MM.1S (cell line): ENCODE data around the gene AHCYL1.

Experiments
- DNase-seq: peaks from one replicate; pipeline ENCODE4 v3.0.0-alpha.2; 2015
- H2AFZ ChIP-seq: fragments of 300-600 bp; sonication (generic); 2 replicates; pipeline ENCODE4 v1.6.0; 2016; ENCODE audit warnings: antibody characterized with exemption, low read length
- H3F3A ChIP-seq: fragments of 300-600 bp; sonication (generic); 2 replicates; pipeline ENCODE4 v1.6.1; 2016; ENCODE audit warnings: mild to moderate bottlenecking, antibody characterized with exemption, low read length, moderate library complexity, mixed read lengths; ENCODE audit not compliant: insufficient read depth
- H3K27ac ChIP-seq: fragments of 300-600 bp; sonication (generic); 2 replicates; pipeline ENCODE4 v1.5.1; 2016; ENCODE audit warnings: mild to moderate bottlenecking, low read length
- H3K27me3 ChIP-seq: fragments of 300-600 bp; sonication (generic); replicated peaks from 2 replicates; pipeline ENCODE4 v1.6.0; 2016; ENCODE audit warnings: low read length; ENCODE audit not compliant: insufficient read depth
- H3K36me3 ChIP-seq: fragments of 300-600 bp; sonication (generic); replicated peaks from 2 replicates; pipeline ENCODE4 v1.6.1; 2016; ENCODE audit warnings: mild to moderate bottlenecking, low read length, mixed read lengths; ENCODE audit not compliant: insufficient read depth
- H3K4me1 ChIP-seq: fragments of 300-600 bp; sonication (generic); 2 replicates; pipeline ENCODE4 v1.6.1; 2016; ENCODE audit warnings: low read length, mixed read lengths
- H3K4me2 ChIP-seq: fragments of 300-600 bp; sonication (generic); 2 replicates; pipeline ENCODE4 v1.6.0; 2016; ENCODE audit warnings: low read depth, low read length
- H3K4me3 ChIP-seq: fragments of 300-600 bp; sonication (generic); 2 replicates; pipeline ENCODE4 v1.5.1; 2016; ENCODE audit warnings: low read length, mixed read lengths
- H3K79me2 ChIP-seq: fragments of 300-600 bp; sonication (generic); 2 replicates; pipeline ENCODE4 v1.6.1; 2016; ENCODE audit warnings: mixed run types, low read length, mixed read lengths
- H3K9ac ChIP-seq: fragments of 300-600 bp; sonication (generic); 2 replicates; pipeline ENCODE4 v1.6.1; 2016; ENCODE audit warnings: low read length, mixed read lengths
- H3K9me2 ChIP-seq: fragments of 300-600 bp; sonication (generic); replicated peaks from 2 replicates; pipeline ENCODE4 v1.6.1; 2016; ENCODE audit warnings: mild to moderate bottlenecking, low read length, mixed read lengths; ENCODE audit not compliant: insufficient read depth
- H3K9me3 ChIP-seq: fragments of 300-600 bp; sonication (generic); replicated peaks from 2 replicates; pipeline ENCODE4 v1.6.1; 2016; ENCODE audit warnings: mild to moderate bottlenecking, low read length, mixed read lengths; ENCODE audit not compliant: insufficient read depth
- H4K20me1 ChIP-seq: fragments of 300-600 bp; sonication (generic); 2 replicates; pipeline ENCODE4 v1.6.1; 2016; ENCODE audit warnings: mild to moderate bottlenecking, low read length, moderate library complexity, mixed read lengths; ENCODE audit not compliant: insufficient read depth
- EZH2 ChIP-seq: fragments of 300-600 bp; sonication (generic); optimal IDR thresholded peaks from 2 replicates; pipeline ENCODE3; 2017; ENCODE audit warnings: low read depth, mild to moderate bottlenecking, antibody characterized with exemption, low read length, mixed read lengths
- EZH2phosphoT487 ChIP-seq: fragments of 300-600 bp; sonication (generic); IDR thresholded peaks from 2 replicates; pipeline ENCODE4 v1.6.1; 2018; ENCODE audit warnings: antibody characterized with exemption, low read length
- TF ChIP-seq, protein P1 (sequence below): fragments of 300-600 bp; sonication (generic); IDR thresholded peaks from 2 replicates; pipeline ENCODE4 v1.5.1; 2016; ENCODE audit warnings: antibody characterized with exemption, low read length, mixed read lengths

Gene AHCYL1

DNA sequence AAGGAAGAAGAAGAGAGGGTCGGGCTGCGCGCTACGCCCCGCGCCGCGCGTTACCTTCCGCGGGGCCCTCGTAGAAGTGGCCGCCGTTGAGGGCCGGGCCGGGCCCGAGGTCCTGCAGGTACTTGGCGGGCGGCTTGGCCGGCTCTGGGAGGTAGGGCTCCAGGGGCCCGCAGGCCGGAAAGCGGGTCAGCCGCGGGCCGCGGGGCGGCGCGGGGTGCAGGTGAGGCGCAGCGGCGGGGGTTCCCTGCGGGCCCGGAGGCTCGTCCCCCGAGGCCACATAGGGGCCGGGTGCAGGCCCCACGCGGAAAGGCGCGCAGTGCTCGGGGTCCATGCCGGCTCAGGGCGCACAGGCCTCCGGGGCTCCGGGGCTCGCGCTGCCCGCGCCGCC is 85.7 kb downstream of the AHCYL1 start:
- Histone ChIP-seq H3K27ac (no peak overlapping the region), H3K4me1 (no peaks in the 10 kb centered on the region), H3K27me3 (no peaks in the 10 kb centered on the region), H3K9ac (no peak overlapping the region), H4K20me1 (no peaks in the 10 kb centered on the region), H3K4me3 (no peak overlapping the region), H3K36me3 (no peaks in the 10 kb centered on the region), H3K79me2 (no peaks in the 10 kb centered on the region), H3K4me2 (no peak overlapping the region), H3K9me2 (no peaks in the 10 kb centered on the region), H2AFZ (no peak overlapping the region), H3K9me3 (no peaks in the 10 kb centered on the region), H3F3A (no peaks in the 10 kb centered on the region)
- TF ChIP-seq, protein P1, sequence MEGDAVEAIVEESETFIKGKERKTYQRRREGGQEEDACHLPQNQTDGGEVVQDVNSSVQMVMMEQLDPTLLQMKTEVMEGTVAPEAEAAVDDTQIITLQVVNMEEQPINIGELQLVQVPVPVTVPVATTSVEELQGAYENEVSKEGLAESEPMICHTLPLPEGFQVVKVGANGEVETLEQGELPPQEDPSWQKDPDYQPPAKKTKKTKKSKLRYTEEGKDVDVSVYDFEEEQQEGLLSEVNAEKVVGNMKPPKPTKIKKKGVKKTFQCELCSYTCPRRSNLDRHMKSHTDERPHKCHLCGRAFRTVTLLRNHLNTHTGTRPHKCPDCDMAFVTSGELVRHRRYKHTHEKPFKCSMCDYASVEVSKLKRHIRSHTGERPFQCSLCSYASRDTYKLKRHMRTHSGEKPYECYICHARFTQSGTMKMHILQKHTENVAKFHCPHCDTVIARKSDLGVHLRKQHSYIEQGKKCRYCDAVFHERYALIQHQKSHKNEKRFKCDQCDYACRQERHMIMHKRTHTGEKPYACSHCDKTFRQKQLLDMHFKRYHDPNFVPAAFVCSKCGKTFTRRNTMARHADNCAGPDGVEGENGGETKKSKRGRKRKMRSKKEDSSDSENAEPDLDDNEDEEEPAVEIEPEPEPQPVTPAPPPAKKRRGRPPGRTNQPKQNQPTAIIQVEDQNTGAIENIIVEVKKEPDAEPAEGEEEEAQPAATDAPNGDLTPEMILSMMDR, result no peak
- TF ChIP-seq EZH2 (no peak), EZH2phosphoT487 (no peak)
- no peak for DNase-seq

DNA sequence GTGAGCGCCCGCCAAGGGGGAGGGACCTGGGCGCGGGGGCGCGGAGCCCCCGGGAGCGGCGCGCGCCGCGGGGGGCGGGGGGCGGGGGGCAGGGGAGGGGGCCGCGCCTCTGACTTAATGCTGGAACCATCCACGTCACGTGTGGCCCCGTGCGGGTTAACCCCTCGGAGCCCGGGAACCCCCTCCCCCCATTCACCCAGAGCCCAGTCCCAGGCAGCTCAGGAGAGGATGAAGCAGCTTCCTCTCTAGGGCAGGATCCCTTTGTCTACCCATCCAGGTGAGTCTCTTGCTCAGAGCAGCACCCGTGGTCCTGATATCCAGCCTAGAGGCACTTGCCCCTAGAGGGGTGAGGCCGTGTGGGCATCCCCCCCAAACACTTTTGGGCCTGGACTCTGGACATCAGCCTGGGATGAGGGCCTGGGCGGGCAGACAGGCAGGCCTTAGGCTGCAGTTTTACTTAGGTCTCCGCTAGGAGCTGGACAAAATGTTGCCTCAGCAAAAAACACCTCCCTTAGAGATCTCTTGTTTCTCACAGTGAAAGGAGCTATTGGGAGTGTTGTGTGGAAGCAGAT is 86.2 kb downstream of the AHCYL1 start, which contains the start of gene ALX3:
Gene ALX3 (minus strand): TSS at position 2 of the 572 bp plus-strand sequence. CDS start 60 bp downstream, outside the sequence.
- Histone ChIP-seq H3K9ac (no peak within 1 kb of the TSS), H3K9me2 (no peaks in the 10 kb centered on the region), H3K36me3 (no peaks in the 10 kb centered on the region), H2AFZ (no peak within 1 kb of the TSS), H3K4me1 (no peaks in the 10 kb centered on the region), H3K27me3 (no peaks in the 10 kb centered on the region), H3K79me2 (no peaks in the 10 kb centered on the region), H3K27ac (no peak within 1 kb of the TSS), H3F3A (no peaks in the 10 kb centered on the region), H3K4me3 (no peak within 1 kb of the TSS), H3K9me3 (no peaks in the 10 kb centered on the region), H4K20me1 (no peaks in the 10 kb centered on the region), H3K4me2 (no peak within 1 kb of the TSS)
- no peak for DNase-seq
- TF ChIP-seq EZH2, result no peak
- TF ChIP-seq, protein P1, result no peak
- TF ChIP-seq EZH2phosphoT487, result no peak
